ENCODE measurements around the gene ZNF555.
A peak's percentile ranks its signal among the peaks of the same experiment; 100 is the strongest.
"Not testable (repeated sequence)": the region's sequence is repeated elsewhere in the genome, so short reads cannot be mapped to it uniquely, and the experiment has no call there.

The ZNF555 gene

DNA sequence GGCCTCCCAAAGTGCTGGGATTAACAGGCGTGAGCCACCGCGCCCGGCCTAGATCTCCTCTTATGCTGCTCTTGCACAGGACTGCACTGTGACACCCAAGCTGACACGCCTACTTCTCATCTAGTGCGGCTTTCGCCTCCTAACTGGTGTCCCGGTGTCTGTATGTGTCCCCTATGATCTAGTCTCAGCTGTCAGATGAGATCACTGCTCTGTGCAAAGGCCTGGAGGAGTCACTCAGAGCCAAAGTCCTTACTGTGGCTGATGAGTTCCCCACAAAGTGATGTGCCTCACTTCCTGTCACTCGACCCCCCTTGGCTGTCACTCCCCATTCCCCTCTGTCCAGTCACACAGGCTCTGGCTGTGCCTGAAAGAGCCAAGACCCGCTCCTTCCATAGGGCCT is 28.3 kb downstream of the ZNF555 start:
- Histone ChIP-seq H3K36me3 (ENCODE audit: control insufficient read depth, insufficient read depth, low read length) (no peaks in the 10 kb centered on the region), H3K79me1 (ENCODE audit: low read length) (no peaks in the 10 kb centered on the region), H3K9ac (ENCODE audit: low read length) (no peak overlapping the region), H3K4me3 (ENCODE audit: low read length) (no peak overlapping the region), H3K27me3 (ENCODE audit: insufficient read depth, low read length, poor library complexity) (no peaks in the 10 kb centered on the region), H4K5ac (ENCODE audit: low read length) (no peak overlapping the region), H3K4me2 (ENCODE audit: low read length) (no peak overlapping the region), H3K4ac (ENCODE audit: low read depth, low read length) (no peak overlapping the region), H3K23ac (ENCODE audit: low read length) (no peak overlapping the region), H3K79me2 (ENCODE audit: control insufficient read depth, insufficient read depth, low read length) (no peaks in the 10 kb centered on the region), H3K56ac (ENCODE audit: low read length) (no peak overlapping the region), H3K18ac (ENCODE audit: low read length) (no peak overlapping the region), H2BK120ac (ENCODE audit: low read depth, low read length) (no peak overlapping the region), H2BK15ac (replicated peaks; ENCODE audit: low read depth) (no peak overlapping the region), H2AK5ac (ENCODE audit: low read length) (no peak overlapping the region), H3K27ac (ENCODE audit: low read depth, low read length) (no peak overlapping the region), H4K8ac (ENCODE audit: low read depth, low read length) (no peak overlapping the region), H2BK5ac (ENCODE audit: low read length) (no peak overlapping the region), H3K4me1 (ENCODE audit: control insufficient read depth, low read depth, low read length) (no peaks in the 10 kb centered on the region)
- no peak for DNase-seq
- WGBS (ENCODE audit: extremely low coverage, insufficient coverage, low lambda C conversion rate) = no CpG with 5 or more reads among the region's 10 CpGs

- not testable (repeated sequence) for H3K4me3 ChIP-seq (ENCODE audit: low read length); H4K5ac ChIP-seq (ENCODE audit: low read length); H2BK120ac ChIP-seq (ENCODE audit: low read depth, low read length); H3K18ac ChIP-seq (ENCODE audit: low read length); H3K27me3 ChIP-seq (ENCODE audit: insufficient read depth, low read length, poor library complexity); H3K27ac ChIP-seq (ENCODE audit: low read depth, low read length); H3K23ac ChIP-seq (ENCODE audit: low read length); H2AK5ac ChIP-seq (ENCODE audit: low read length); H3K4me1 ChIP-seq (ENCODE audit: control insufficient read depth, low read depth, low read length); H3K56ac ChIP-seq (ENCODE audit: low read length); H3K4me2 ChIP-seq (ENCODE audit: low read length); H4K8ac ChIP-seq (ENCODE audit: low read depth, low read length); H3K79me1 ChIP-seq (ENCODE audit: low read length); H2BK15ac ChIP-seq (replicated peaks; ENCODE audit: low read depth); H2BK5ac ChIP-seq (ENCODE audit: low read length); H3K9ac ChIP-seq (ENCODE audit: low read length); H3K4ac ChIP-seq (ENCODE audit: low read depth, low read length); H3K36me3 ChIP-seq (ENCODE audit: control insufficient read depth, insufficient read depth, low read length); H3K79me2 ChIP-seq (ENCODE audit: control insufficient read depth, insufficient read depth, low read length)
- no CpG with 5 or more reads among the region's 11 CpGs for WGBS (ENCODE audit: extremely low coverage, insufficient coverage, low lambda C conversion rate)
- DNase-seq = peak; percentile 24
These were observed 30.9 kb downstream of the ZNF555 start for GRCh38 chr19:2872175-2872574.

- WGBS (ENCODE audit: extremely low coverage, insufficient coverage, low lambda C conversion rate) = no CpG with 5 or more reads among the region's 32 CpGs
- no peak overlapping the region for H3K4me3 ChIP-seq (ENCODE audit: low read length)
- no peaks in the 10 kb centered on the region for H3K79me1 ChIP-seq (ENCODE audit: low read length)
These were observed 36.4 kb downstream of the ZNF555 start for GRCh38 chr19:2877398-2878331.

DNA sequence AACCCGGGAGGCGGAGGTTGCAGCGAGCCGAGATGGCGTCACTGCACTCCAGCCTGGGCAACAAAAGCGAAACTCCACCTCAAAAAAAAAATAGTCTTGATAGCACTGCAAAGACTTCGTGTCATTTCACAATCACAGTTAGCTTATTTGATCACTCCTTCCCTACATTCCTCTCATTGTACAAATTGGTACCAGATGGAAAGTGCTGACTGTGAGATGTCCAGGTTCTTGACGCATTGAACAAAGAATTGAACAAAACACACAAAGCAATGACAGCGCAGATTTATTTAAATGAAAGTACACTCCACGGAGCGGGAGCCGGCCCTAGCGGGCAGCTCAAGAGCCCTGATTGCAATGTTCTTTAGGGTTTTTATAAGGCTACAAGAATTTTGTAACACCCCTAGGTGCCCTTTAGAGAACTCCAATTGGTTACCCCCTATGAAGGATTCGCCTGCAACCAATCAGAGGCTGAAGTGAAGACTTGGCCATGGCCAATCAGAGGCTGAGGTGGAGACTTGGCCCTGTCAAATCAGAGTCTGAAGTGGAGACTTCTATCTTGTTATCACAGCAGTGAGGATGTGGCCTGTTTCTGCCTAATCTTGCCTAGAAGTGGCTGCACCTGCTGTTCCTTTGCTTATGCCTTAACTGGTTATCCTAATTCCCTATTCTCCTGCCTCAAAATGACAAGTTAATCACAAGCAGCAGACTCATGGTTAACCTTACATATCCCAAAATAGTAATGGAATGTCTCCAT is 42.6 kb downstream of the ZNF555 start:
- Histone ChIP-seq H4K8ac (ENCODE audit: low read depth, low read length) (no peak overlapping the region), H3K4ac (ENCODE audit: low read depth, low read length) (no peak overlapping the region), H3K36me3 (ENCODE audit: control insufficient read depth, insufficient read depth, low read length) (no peaks in the 10 kb centered on the region), H4K5ac (ENCODE audit: low read length) (no peak overlapping the region), H3K4me2 (ENCODE audit: low read length) (no peak overlapping the region), H2BK5ac (ENCODE audit: low read length) (no peak overlapping the region), H3K79me1 (ENCODE audit: low read length) (no peaks in the 10 kb centered on the region), H3K79me2 (ENCODE audit: control insufficient read depth, insufficient read depth, low read length) (no peaks in the 10 kb centered on the region), H3K4me3 (ENCODE audit: low read length) (no peak overlapping the region), H3K56ac (ENCODE audit: low read length) (no peak overlapping the region), H3K27ac (ENCODE audit: low read depth, low read length) (no peak overlapping the region), H2BK120ac (ENCODE audit: low read depth, low read length) (no peak overlapping the region), H3K18ac (ENCODE audit: low read length) (no peak overlapping the region), H3K23ac (ENCODE audit: low read length) (no peak overlapping the region), H3K9ac (ENCODE audit: low read length) (no peak overlapping the region), H2BK15ac (replicated peaks; ENCODE audit: low read depth) (no peak overlapping the region), H3K4me1 (ENCODE audit: control insufficient read depth, low read depth, low read length) (no peaks in the 10 kb centered on the region), H2AK5ac (ENCODE audit: low read length) (no peak overlapping the region), H3K27me3 (ENCODE audit: insufficient read depth, low read length, poor library complexity) (no peaks in the 10 kb centered on the region)
- no peak for DNase-seq
- WGBS (ENCODE audit: extremely low coverage, insufficient coverage, low lambda C conversion rate) = no CpG with 5 or more reads among the region's 14 CpGs

More at GRCh38 chr19:2877398-2878331, 36.4 kb downstream of the ZNF555 start:
- Histone ChIP-seq H3K4me1 (ENCODE audit: control insufficient read depth, low read depth, low read length) (no peaks in the 10 kb centered on the region), H2BK5ac (ENCODE audit: low read length) (no peak overlapping the region), H3K4me2 (ENCODE audit: low read length) (no peak overlapping the region), H2BK15ac (replicated peaks; ENCODE audit: low read depth) (no peak overlapping the region), H2AK5ac (ENCODE audit: low read length) (no peak overlapping the region), H3K23ac (ENCODE audit: low read length) (no peak overlapping the region), H2BK120ac (ENCODE audit: low read depth, low read length) (no peak overlapping the region), H3K79me2 (ENCODE audit: control insufficient read depth, insufficient read depth, low read length) (no peaks in the 10 kb centered on the region), H4K5ac (ENCODE audit: low read length) (no peak overlapping the region), H3K9ac (ENCODE audit: low read length) (no peak overlapping the region), H4K8ac (ENCODE audit: low read depth, low read length) (no peak overlapping the region), H3K4ac (ENCODE audit: low read depth, low read length) (no peak overlapping the region), H3K27me3 (ENCODE audit: insufficient read depth, low read length, poor library complexity) (no peaks in the 10 kb centered on the region), H3K36me3 (ENCODE audit: control insufficient read depth, insufficient read depth, low read length) (no peaks in the 10 kb centered on the region), H3K18ac (ENCODE audit: low read length) (no peak overlapping the region), H3K56ac (ENCODE audit: low read length) (no peak overlapping the region), H3K27ac (ENCODE audit: low read depth, low read length) (no peak overlapping the region)
- no peak for DNase-seq

- Histone ChIP-seq H2BK120ac (ENCODE audit: low read depth, low read length) (no peak overlapping the region), H3K56ac (ENCODE audit: low read length) (no peak overlapping the region), H3K79me1 (ENCODE audit: low read length) (no peaks in the 10 kb centered on the region), H3K4me1 (ENCODE audit: control insufficient read depth, low read depth, low read length) (no peaks in the 10 kb centered on the region), H4K5ac (ENCODE audit: low read length) (no peak overlapping the region), H3K9ac (ENCODE audit: low read length) (no peak overlapping the region), H2BK15ac (replicated peaks; ENCODE audit: low read depth) (no peak overlapping the region), H4K8ac (ENCODE audit: low read depth, low read length) (no peak overlapping the region), H3K27ac (ENCODE audit: low read depth, low read length) (no peak overlapping the region), H3K4ac (ENCODE audit: low read depth, low read length) (no peak overlapping the region), H3K23ac (ENCODE audit: low read length) (no peak overlapping the region), H3K18ac (ENCODE audit: low read length) (no peak overlapping the region), H3K4me3 (ENCODE audit: low read length) (no peak overlapping the region), H3K27me3 (ENCODE audit: insufficient read depth, low read length, poor library complexity) (no peaks in the 10 kb centered on the region), H3K36me3 (ENCODE audit: control insufficient read depth, insufficient read depth, low read length) (no peaks in the 10 kb centered on the region), H2BK5ac (ENCODE audit: low read length) (no peak overlapping the region), H3K4me2 (ENCODE audit: low read length) (no peak overlapping the region), H2AK5ac (ENCODE audit: low read length) (no peak overlapping the region), H3K79me2 (ENCODE audit: control insufficient read depth, insufficient read depth, low read length) (no peaks in the 10 kb centered on the region)
- no CpG with 5 or more reads among the region's 17 CpGs for WGBS (ENCODE audit: extremely low coverage, insufficient coverage, low lambda C conversion rate)
- DNase-seq = no peak
These were observed 44.5 kb downstream of the ZNF555 start for GRCh38 chr19:2885736-2886135.
